MM.1S (cell line): ENCODE results near the gene HDX.

ENCODE experiments used
- EZH2 ChIP-seq: fragments of 300-600 bp; sonication (generic); optimal IDR thresholded peaks from 2 replicates; pipeline ENCODE3; 2017; ENCODE audit warnings: low read depth, mild to moderate bottlenecking, antibody characterized with exemption, low read length, mixed read lengths
- EZH2phosphoT487 ChIP-seq: fragments of 300-600 bp; sonication (generic); IDR thresholded peaks from 2 replicates; pipeline ENCODE4 v1.6.1; 2018; ENCODE audit warnings: antibody characterized with exemption, low read length
- TF ChIP-seq, protein P1 (sequence below): fragments of 300-600 bp; sonication (generic); IDR thresholded peaks from 2 replicates; pipeline ENCODE4 v1.5.1; 2016; ENCODE audit warnings: antibody characterized with exemption, low read length, mixed read lengths

- TF ChIP-seq, protein P1, sequence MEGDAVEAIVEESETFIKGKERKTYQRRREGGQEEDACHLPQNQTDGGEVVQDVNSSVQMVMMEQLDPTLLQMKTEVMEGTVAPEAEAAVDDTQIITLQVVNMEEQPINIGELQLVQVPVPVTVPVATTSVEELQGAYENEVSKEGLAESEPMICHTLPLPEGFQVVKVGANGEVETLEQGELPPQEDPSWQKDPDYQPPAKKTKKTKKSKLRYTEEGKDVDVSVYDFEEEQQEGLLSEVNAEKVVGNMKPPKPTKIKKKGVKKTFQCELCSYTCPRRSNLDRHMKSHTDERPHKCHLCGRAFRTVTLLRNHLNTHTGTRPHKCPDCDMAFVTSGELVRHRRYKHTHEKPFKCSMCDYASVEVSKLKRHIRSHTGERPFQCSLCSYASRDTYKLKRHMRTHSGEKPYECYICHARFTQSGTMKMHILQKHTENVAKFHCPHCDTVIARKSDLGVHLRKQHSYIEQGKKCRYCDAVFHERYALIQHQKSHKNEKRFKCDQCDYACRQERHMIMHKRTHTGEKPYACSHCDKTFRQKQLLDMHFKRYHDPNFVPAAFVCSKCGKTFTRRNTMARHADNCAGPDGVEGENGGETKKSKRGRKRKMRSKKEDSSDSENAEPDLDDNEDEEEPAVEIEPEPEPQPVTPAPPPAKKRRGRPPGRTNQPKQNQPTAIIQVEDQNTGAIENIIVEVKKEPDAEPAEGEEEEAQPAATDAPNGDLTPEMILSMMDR: no peak
- TF ChIP-seq EZH2: no peak
- no peak for TF ChIP-seq EZH2phosphoT487
These were observed 13.8 kb downstream of the HDX start for GRCh38 chrX:84488426-84488825.
